Stimulated activated naive B cell treated with anti-CD40 and anti-IgM and Interleukin-4, amounts not matched to agents 10 μg/mL and 1 μg/mL and 100 μg/mL, for 72 hours (primary cell): ENCODE measurements around the gene DERL3.

Source experiments
- ATAC-seq, 2 donors: fragments of 150-1000 bp; cut with Tn5 transposase; replicated peaks; 2 replicates each; pipeline ENCODE4 v1.10.0; 2021; ENCODE audit warnings: moderate library complexity in 1 of 2
- DNase-seq: peaks from one replicate; pipeline ENCODE4 v3.0.0; 2021
- H3K27ac Mint-ChIP-seq: one replicate; pipeline ENCODE4 v1.8.0; 2022; ENCODE audit warnings: mild to moderate bottlenecking, mixed read lengths
- H3K27me3 Mint-ChIP-seq, 2 donors: one replicate each; pipeline ENCODE4 v1.8.0; 2022; ENCODE audit warnings: mixed read lengths in 2 of 2
- H3K36me3 Mint-ChIP-seq, 2 donors: one replicate each; pipeline ENCODE4 v1.8.0; 2022; ENCODE audit warnings: mixed read lengths in 2 of 2, mild to moderate bottlenecking in 1 of 2
- H3K4me1 Mint-ChIP-seq, 2 donors: one replicate each; pipeline ENCODE4 v1.8.0; 2022; ENCODE audit warnings: mixed read lengths in 2 of 2, mild to moderate bottlenecking in 1 of 2
- H3K4me3 Mint-ChIP-seq, 2 donors: one replicate each; pipeline ENCODE4 v1.8.0; 2022; ENCODE audit warnings: mild to moderate bottlenecking in 2 of 2, mixed read lengths in 2 of 2, moderate library complexity in 1 of 2
- H3K9me3 Mint-ChIP-seq, 2 donors: one replicate each; pipeline ENCODE4 v1.8.0; 2022; ENCODE audit warnings: mixed read lengths in 2 of 2, mild to moderate bottlenecking in 1 of 2

DERL3 gene

GRCh38 chr22:23790819-23791737 lies 47.7 kb downstream of the DERL3 start:
- H3K27ac Mint-ChIP-seq: no peak overlapping the region
- no peaks in the 10 kb centered on the region for H3K9me3 Mint-ChIP-seq
- peaks cover 21 to 38% of the 10 kb centered on the region in 2 donors for H3K36me3 Mint-ChIP-seq
- no peak for ATAC-seq
- peaks cover 20 to 44% of the 10 kb centered on the region in 2 donors for H3K4me1 Mint-ChIP-seq
- H3K4me3 Mint-ChIP-seq: no peak overlapping the region
- no peaks in the 10 kb centered on the region for H3K27me3 Mint-ChIP-seq
- DNase-seq: no peak

- Mint-ChIP-seq H3K36me3 (peaks cover 19 to 30% of the 10 kb centered on the region in 2 donors), H3K27ac (peak overlapping the region; percentile 42), H3K4me1 (peaks cover 20 to 46% of the 10 kb centered on the region in 2 donors), H3K4me3 (no peak overlapping the region), H3K9me3 (no peaks in the 10 kb centered on the region), H3K27me3 (no peaks in the 10 kb centered on the region)
- ATAC-seq: no peak
- DNase-seq: no peak
Measured at GRCh38 chr22:23789638-23790037, 49.2 kb downstream of the DERL3 start.

- peak overlapping the region; percentile 67 for H3K27ac Mint-ChIP-seq
- H3K4me3 Mint-ChIP-seq: no peak overlapping the region
- no peaks in the 10 kb centered on the region for H3K27me3 Mint-ChIP-seq
- peaks cover 19 to 26% of the 10 kb centered on the region in 2 donors for H3K36me3 Mint-ChIP-seq
- peaks cover 23 to 51% of the 10 kb centered on the region in 2 donors for H3K4me1 Mint-ChIP-seq
- H3K9me3 Mint-ChIP-seq: no peaks in the 10 kb centered on the region
- no peak for DNase-seq
- ATAC-seq: no peak
Measured at GRCh38 chr22:23789121-23789520, 49.7 kb downstream of the DERL3 start.

DNA sequence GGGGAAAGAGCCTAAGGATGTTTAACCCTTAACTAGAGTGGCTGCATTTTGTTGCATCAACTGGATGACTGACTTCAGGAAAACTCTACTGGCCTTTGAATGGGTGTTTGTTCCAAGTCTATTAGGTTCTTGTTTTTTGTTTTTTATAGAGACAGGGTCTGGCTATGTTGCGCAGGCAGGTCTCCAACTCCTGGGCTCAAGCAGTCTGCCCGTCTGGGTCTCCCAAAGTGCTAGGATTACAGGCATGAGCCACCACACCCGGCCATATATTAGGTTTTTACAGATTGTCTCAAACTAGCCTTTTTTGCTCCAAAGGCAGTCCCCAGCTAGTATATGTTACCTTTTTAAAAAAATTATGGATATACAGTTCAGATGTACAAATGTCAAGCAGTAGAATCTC lies 50.9 kb downstream of the DERL3 start:
- no peaks in the 10 kb centered on the region for H3K9me3 Mint-ChIP-seq
- H3K36me3 Mint-ChIP-seq: peaks cover 12 to 20% of the 10 kb centered on the region in 2 donors
- DNase-seq (no peak), ATAC-seq (no peak)
- no peak overlapping the region for H3K27ac Mint-ChIP-seq
- H3K4me1 Mint-ChIP-seq: peaks cover 18 to 47% of the 10 kb centered on the region in 2 donors
- no peaks in the 10 kb centered on the region for H3K27me3 Mint-ChIP-seq
- peak overlapping the region; percentile 83 to 89 for H3K4me3 Mint-ChIP-seq

GRCh38 chr22:23787600-23787896 lies 51.3 kb downstream of the DERL3 start:
- DNase-seq (no peak), ATAC-seq (no peak)
- H3K4me3 Mint-ChIP-seq: peak overlapping the region; percentile 83 to 89
- no peaks in the 10 kb centered on the region for H3K9me3 Mint-ChIP-seq
- H3K36me3 Mint-ChIP-seq: peaks cover 8 to 17% of the 10 kb centered on the region in 2 donors
- H3K4me1 Mint-ChIP-seq: peaks cover 18 to 43% of the 10 kb centered on the region in 2 donors
- peak overlapping the region; percentile 96 for H3K27ac Mint-ChIP-seq
- no peaks in the 10 kb centered on the region for H3K27me3 Mint-ChIP-seq

GRCh38 chr22:23786752-23787599 lies 51.8 kb downstream of the DERL3 start, which contains the start of gene SMARCB1:
TSS of gene SMARCB1 (plus strand) at chr22:23786966. CDS start at chr22:23787170, 204 bp downstream.
- DNase-seq (peak; percentile 82), ATAC-seq (peak; percentile 84 to 90)
- Mint-ChIP-seq H3K27me3 (no peaks in the 10 kb centered on the region), H3K4me3 (peak within 1 kb of the TSS; percentile 83 to 89), H3K27ac (peak within 1 kb of the TSS; percentile 96), H3K4me1 (peaks cover 16 to 38% of the 10 kb centered on the region in 2 donors), H3K9me3 (no peaks in the 10 kb centered on the region), H3K36me3 (peaks cover 4 to 11% of the 10 kb centered on the region in 2 donors)

DNA sequence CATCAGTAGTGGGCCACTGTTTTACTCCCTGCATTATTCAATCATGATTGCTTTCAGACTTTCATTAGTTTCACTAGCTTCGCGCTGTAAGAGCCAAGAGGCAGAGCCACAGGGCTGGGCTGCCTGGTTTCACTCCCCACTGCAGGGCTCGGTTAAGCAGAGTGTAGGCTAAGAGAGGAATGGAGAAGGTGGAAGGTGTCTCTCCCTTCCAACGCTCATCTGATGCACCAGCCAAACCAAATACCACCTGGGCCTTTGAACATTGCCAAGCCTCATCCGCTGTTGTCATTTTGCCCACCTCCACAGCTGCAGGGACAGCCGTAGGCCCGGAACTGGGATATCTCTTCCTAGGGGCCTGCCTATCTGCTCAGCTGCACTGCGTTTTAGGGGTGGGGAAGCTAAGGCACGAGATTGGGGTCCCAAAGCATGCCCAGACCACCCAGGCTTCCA lies 52.5 kb downstream of the DERL3 start:
- H3K4me1 Mint-ChIP-seq: peaks cover 16 to 35% of the 10 kb centered on the region in 2 donors
- peak overlapping the region; percentile 83 to 89 for H3K4me3 Mint-ChIP-seq
- H3K27ac Mint-ChIP-seq: peak overlapping the region; percentile 96
- no peak for ATAC-seq
- H3K27me3 Mint-ChIP-seq: no peaks in the 10 kb centered on the region
- no peak for DNase-seq
- H3K9me3 Mint-ChIP-seq: no peaks in the 10 kb centered on the region
- peaks cover 4 to 11% of the 10 kb centered on the region in 2 donors for H3K36me3 Mint-ChIP-seq
